HG03558 (cell line): Measurements from ENCODE around the gene WDR44.
A peak's percentile ranks its signal among the peaks of the same experiment; 100 is the strongest.

ENCODE experiments used
- ATAC-seq: cut with Tn5 transposase; IDR thresholded peaks from one replicate; pipeline ENCODE4 v1.9.1; 2021; ENCODE audit warnings: moderate number of reproducible peaks; ENCODE audit not compliant: unreplicated experiment; ENCODE audit errors: extremely low read depth

Gene WDR44

DNA sequence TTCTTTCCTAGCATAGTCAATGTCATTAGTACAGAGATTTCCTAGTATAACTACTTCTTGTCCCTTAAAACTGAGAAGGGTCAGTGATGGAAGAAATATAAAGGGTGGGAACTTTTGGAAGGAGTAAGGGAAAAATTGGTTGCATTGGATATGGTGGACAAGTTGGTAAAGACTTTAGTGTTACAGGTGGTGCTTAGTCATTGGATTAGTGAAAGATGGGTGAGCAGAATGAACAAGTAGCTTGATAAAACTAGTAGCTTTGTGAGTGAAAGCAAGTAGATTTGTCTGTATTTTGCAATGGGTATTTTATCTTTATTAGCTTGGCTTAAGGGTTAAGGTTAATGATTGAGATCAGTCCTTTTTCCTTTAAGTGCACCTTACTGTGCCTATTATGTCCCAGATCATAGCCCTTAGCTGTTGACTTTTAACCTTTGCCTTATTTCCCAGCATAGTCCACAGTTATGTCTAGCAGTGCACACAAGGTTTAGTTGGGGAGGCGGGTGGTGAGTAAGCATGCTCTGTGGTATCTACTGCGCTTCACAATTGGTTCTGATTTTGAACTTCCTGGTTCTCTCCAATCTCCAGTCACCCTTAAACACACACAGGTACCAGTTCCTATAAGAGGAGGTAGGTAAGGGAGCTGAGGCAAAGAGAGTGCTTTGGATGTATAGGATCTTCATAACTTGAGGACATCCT, 9.5 kb downstream of the WDR44 start:
- ATAC-seq = no peak

DNA sequence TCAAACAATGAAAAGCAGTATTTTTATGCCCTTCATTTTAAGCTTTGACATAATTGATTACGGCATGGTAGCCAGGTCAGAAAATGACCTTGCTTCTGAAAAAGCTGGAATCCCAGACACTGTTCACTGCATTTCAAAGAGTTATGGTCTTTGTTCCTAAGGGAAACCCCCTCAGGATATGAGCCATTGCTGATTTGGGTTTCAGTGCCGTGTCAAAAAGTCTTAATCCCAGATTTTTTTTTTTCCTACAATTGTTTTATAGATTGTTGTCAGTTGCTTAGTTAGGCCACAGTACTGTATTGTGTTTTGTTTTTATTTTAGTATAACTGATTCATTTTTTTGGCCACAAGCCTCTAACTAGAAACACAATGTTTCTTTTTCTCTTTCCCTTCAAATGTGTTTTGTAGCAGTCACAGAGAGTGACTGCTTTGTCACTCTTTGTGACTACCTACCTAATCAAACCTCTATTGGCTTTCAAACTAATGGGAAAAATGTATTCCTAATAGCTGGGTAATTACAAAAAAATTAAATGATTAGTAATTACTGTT, 10.3 kb downstream of the WDR44 start:
- ATAC-seq = no peak

GRCh38 chrX:118360429-118361125, 14.7 kb downstream of the WDR44 start:
- ATAC-seq = no peak

DNA sequence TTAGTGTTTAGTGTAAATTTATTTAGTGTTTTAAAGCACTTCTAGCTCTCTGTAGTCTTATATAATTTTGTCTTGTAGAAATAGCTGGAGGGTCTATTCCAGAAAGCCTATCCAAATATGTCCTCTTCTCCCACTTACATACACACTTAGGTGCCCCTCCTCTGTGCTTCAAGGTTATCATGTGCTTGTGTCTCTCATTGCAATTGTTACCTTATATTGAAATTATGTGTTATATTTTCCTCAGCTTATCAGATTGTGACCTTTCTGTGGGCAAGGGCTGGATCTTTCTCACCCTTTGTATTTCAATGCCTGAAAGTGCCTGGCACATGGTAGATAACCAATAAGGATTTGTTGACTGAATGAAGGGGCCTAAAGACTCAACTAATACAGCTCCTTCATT, 18.4 kb downstream of the WDR44 start:
- ATAC-seq = no peak

GRCh38 chrX:118367338-118367737, 21.4 kb downstream of the WDR44 start:
- ATAC-seq = no peak

DNA sequence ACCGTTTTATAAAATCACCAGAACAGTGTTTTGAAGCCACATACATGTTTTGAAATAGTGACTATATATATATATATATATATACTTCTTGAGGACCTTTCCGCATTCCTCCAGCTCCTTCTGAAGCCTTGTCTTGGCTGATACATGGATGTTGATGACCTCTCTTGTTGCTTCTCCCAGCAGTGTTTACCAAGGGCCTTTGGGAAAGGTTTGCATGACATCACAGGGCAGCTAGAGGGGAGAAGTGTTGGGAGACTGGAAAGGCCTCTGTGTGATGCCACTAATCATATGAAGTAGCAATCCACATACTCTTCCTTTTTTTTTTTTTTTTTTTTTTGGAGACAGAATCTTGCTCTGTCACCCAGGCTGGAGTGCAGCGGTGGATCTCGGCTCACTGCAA, 22.5 kb downstream of the WDR44 start:
- no peak for ATAC-seq

GRCh38 chrX:118370921-118371624, 25.2 kb downstream of the WDR44 start:
- no peak for ATAC-seq

- ATAC-seq = no peak
These were observed 27.6 kb downstream of the WDR44 start for GRCh38 chrX:118373538-118373937.

DNA sequence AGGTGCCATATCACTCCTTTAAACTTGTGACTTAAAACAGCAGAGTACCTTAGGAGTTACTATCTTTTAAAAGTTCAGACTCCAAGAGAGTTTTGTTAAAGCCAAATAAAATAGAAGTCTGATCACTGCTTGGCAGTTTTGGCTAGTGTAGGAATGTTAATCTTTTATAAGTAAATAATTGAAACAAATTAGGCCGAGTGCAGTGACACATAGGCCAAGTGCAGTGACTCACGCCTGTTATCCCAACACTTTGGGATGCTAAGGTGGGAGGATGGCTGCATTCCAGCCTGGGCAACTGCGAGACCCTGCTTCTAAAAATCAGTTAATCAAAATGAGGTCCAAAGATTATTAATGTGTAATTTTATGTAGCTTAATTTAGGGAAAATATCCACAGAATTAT, 37.2 kb downstream of the WDR44 start:
- ATAC-seq = no peak

DNA sequence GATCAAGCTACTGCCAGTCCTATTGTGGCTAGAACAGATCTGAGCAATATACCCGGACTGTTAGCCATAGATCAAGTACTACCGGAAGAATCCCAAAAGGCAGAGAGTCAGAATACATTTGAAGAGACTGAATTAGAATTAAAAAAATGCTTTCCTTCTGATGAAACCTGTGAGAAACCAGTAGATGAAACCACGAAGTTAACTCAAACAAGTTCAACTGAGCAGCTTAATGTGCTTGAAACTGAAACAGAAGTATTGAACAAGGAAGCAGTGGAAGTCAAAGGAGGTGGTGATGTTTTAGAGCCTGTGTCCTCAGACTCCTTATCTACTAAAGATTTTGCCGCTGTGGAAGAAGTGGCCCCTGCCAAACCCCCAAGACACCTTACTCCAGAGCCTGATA, 46.8 kb downstream of the WDR44 start:
- no peak for ATAC-seq

DNA sequence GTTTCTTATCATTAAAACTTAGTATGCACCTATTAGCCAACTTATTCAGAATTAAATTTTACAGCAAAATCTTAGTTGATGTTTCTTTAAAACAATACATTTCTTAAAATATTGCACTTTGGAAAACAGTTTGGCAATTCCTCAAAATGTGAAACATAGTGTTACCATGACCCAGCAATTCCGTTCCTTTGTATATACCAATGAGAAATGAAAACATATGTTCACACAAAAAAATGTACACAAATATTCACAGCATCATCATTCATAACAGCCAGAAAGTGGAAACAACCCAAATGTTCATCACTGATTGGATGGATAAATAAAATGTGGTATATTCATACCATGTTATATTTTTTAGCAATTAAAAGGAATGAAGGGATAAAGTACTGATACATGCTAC, 50.2 kb downstream of the WDR44 start:
- ATAC-seq = no peak

- no peak for ATAC-seq
These were observed 72.9 kb downstream of the WDR44 start for GRCh38 chrX:118418811-118419251.

GRCh38 chrX:118420462-118420861, 74.6 kb downstream of the WDR44 start:
- ATAC-seq = no peak

GRCh38 chrX:118423558-118423957, 77.7 kb downstream of the WDR44 start:
- peak; percentile 92 for ATAC-seq

DNA sequence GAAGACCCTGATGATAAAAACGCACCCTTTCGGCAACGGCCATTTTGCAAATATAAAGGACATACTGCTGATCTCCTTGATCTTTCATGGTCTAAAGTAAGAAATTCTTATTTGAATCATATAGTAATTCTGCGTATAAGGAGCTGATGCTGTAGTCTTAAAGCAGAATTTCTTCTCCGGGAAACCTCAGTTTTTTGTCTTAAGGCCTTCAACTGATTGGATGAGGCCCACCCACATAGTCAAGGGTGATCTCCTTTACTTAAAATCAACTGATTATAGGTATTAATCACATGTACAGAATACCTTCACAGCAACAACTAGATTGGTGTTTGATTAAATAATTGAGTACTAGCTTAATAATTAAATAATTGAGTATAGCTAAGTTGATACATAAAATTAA, 86.9 kb downstream of the WDR44 start:
- ATAC-seq = no peak

GRCh38 chrX:118437283-118437682, 91.4 kb downstream of the WDR44 start:
- ATAC-seq = no peak

GRCh38 chrX:118448273-118448783, 102.4 kb downstream of the WDR44 start:
- ATAC-seq = no peak

- ATAC-seq = no peak
These were observed 109.1 kb downstream of the WDR44 start for GRCh38 chrX:118455013-118455412.

DNA sequence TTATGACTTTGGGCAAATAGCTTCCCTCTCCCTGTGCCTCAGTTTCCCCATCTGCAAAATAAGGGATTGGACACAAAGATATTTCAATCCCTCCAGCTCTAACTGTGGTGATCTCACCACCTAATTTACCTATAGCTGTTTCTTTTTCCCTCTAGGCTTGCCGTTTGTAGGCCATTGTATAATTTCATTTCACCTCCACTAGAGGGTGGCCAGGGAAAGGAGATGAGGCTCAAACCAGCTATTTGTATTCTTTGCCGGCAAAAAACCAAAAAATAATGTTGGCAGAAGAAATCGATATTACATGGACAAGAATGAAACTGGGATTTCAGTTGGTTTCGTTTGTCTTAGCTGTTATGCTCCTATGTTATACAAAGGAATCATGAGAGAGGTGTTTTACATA, 113.6 kb downstream of the WDR44 start:
- no peak for ATAC-seq

DNA sequence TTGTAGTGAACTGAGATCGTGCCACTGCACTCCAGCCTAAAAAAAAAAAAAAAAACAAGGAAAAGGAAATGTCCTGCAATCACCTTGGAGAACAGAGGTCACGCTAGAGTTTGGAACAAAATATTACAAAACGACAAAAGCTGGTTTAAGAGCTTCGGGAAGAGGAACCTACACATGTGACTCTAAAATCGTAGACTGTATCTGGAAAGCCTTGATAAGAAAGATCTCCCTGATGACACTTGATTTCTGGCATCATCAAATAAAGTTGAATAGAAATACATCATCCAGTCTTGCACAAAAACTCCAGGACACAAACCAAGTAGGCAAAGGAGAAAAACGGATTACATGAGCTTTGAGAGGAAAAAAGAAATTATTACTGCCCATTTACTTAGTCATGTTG, 118.6 kb downstream of the WDR44 start:
- ATAC-seq = no peak

GRCh38 chrX:118468122-118468521, 122.2 kb downstream of the WDR44 start:
- ATAC-seq = no peak
